Astrocyte of the spinal cord (primary cell): Measurements from ENCODE around the gene SYNDIG1L.

Source experiments
- DNase-seq: peaks from one replicate; pipeline ENCODE4 v3.0.0; 2011; ENCODE audit warnings: low read depth, low spot score
- H3K4me3 ChIP-seq: 2 replicates; pipeline ENCODE4 v1.5.1; 2011; ENCODE audit warnings: low read depth, mild to moderate bottlenecking, low read length, moderate library complexity
- in situ Hi-C: cut with HindIII; loops from 2 replicates; pipeline ENCODE4 v1.10.0; 2017; ENCODE audit warnings: low sequenced_read_pairs
- TF ChIP-seq, protein P1 (sequence below): IDR thresholded peaks from 2 replicates; pipeline ENCODE4 v1.5.1; 2012; ENCODE audit warnings: low read depth, mild to moderate bottlenecking, low read length, inconsistent platforms

SYNDIG1L gene

DNA sequence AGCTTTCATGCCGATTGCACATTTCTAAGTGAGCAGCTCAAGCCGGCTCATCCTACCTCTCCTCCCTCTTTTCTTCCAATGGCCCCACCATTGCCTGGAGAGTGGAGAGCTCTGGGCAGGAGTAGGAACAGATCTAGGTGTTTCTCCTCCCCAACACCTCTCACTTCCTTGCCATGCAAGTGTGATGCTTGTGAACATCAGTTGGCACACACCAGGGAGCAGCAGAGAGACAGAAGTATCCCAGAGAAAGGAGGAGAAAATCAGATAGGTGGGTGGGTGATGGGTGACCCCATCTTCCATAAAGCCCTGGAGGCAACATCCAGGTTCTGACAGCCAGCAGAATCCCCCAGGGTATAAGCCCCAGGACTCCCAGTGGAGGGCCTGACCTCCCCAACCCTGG lies 39.3 kb upstream of the SYNDIG1L start:
- in situ Hi-C loops: no loop called here
- H3K4me3 ChIP-seq: no peak overlapping the region

DNA sequence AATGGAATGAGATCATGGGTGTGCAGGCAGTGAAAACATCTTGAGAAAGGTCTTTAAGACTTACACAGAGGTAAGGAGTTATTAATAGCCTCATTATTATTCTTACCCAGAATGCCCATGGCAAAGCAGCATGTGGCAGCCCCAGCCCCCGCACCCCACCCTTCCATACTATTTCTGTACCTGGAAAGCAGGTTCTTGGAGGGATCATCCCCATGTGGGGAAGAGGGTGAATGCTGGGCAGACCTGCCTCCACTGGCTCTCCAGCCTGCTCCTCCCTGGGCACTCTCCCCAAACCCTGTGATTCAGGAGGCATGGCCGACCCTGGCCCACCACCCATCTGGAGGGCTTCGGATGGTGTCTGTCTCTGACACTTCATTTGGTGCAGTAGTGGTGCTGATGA lies 38.8 kb upstream of the SYNDIG1L start:
- in situ Hi-C loops: no loop called here
- DNase-seq: no peak
- TF ChIP-seq, protein P1, sequence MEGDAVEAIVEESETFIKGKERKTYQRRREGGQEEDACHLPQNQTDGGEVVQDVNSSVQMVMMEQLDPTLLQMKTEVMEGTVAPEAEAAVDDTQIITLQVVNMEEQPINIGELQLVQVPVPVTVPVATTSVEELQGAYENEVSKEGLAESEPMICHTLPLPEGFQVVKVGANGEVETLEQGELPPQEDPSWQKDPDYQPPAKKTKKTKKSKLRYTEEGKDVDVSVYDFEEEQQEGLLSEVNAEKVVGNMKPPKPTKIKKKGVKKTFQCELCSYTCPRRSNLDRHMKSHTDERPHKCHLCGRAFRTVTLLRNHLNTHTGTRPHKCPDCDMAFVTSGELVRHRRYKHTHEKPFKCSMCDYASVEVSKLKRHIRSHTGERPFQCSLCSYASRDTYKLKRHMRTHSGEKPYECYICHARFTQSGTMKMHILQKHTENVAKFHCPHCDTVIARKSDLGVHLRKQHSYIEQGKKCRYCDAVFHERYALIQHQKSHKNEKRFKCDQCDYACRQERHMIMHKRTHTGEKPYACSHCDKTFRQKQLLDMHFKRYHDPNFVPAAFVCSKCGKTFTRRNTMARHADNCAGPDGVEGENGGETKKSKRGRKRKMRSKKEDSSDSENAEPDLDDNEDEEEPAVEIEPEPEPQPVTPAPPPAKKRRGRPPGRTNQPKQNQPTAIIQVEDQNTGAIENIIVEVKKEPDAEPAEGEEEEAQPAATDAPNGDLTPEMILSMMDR: no peak
- H3K4me3 ChIP-seq: no peak overlapping the region

More for the DNA sequence above, 39.3 kb upstream of the SYNDIG1L start:
- DNase-seq: no peak
- TF ChIP-seq, protein P1: no peak

DNA sequence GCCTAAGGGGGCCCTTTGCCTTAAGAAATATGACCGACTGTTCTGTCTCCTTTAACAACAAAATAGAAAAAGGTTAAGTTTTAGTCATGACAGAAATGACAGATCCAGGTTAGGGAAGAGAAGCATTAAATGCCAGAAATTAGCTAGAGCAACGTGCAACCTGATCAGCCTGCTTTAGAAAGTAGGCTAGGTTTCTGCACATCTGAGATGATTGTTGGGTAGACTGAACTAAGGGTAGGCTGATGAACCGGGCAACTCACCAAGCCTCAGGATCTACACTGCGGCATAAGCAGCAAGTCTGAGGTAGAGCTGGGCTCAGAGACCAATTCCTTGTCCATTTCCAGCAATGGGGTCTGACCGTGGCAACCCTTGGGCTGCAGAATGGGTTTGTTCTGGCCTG lies 37.7 kb upstream of the SYNDIG1L start:
- in situ Hi-C loops: no loop called here
- no peak overlapping the region for H3K4me3 ChIP-seq
- DNase-seq: no peak
- TF ChIP-seq, protein P1: no peak

DNA sequence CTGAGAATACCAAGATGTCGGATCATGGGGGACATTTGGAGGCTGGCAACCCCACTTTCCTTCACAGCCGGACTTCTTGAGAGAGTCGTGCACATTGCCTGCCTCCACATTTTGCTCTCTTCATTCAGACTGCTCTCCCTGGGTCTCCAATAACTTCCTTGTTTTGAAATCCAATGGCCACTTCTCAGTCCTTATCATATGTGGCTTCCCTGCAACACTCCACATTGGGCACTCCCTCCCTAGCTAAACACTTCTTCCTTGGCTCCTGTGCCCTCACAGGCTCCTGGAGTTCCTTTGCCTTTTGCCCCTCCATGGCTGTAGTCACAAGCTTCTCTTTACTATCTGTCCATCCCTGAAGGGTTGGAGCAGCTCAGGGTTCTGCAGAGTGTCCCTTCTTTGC lies 37.0 kb upstream of the SYNDIG1L start:
- no peak overlapping the region for H3K4me3 ChIP-seq
- in situ Hi-C loops: no loop called here
- TF ChIP-seq, protein P1: no peak
- no peak for DNase-seq

DNA sequence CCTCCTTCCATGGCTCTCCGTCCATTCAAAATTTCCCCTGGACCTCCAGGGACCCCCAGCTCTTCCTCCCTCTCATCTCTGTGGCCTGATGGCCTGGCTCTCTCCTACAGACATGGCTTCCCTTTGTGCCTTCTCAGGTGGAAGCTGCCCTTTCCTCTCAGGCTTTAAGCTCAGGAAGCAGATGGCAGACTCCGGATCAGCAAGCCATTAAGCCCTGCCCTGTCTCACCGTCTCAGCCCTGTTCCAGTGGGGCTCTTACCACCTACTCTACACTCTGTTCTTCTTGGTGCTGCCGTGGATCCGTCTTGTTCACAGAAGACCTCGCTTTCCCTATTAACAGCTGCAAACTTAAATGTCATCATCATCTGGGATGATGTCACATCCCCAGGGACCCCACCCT lies 34.0 kb upstream of the SYNDIG1L start:
- H3K4me3 ChIP-seq: no peak overlapping the region
- no peak for DNase-seq
- in situ Hi-C loops: no loop called here
- TF ChIP-seq, protein P1: no peak

DNA sequence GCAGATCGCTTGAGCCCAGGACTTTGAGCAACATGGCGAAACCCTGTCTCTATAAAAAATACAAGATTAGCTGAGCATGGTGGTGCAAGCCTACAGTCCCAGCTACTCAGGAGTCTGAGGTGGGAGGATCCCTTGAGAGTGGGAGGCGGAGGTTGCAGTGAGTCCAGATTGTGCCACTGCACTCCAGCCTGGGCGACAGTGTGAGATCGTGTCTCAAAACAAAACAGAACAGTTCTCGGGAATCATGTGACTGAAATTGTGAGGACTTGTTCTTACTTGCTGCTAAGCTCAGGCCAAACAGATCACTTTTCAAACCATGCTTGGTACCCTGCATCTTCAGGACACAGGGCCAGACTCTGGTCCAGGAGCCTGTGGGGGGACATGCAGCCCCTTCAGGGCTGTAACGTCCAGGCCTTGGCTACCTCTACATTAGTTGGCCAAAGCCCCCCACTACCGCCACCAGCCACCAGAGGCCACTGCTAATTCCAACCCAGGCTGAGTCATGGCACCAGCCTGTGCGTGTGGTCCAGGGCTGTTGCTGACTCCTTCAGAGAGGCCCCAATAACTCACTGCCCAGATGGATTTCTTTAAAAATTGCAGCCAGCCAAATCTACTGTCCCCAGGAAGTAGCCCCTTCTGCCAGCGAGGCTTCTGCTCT lies 33.4 kb upstream of the SYNDIG1L start:
- in situ Hi-C loops: no loop called here
- no peak overlapping the region for H3K4me3 ChIP-seq
- DNase-seq: peak; percentile 51
- TF ChIP-seq, protein P1: peak; percentile 84
